B cell (primary cell): ENCODE data around the gene DDX10.

Experiments used
- EZH2 ChIP-seq: IDR thresholded peaks from 2 replicates; pipeline ENCODE4 v1.6.1; 2012; ENCODE audit warnings: borderline replicate concordance, low read depth, mild to moderate bottlenecking, moderate library complexity, low read length; ENCODE audit not compliant: insufficient read depth, poor library complexity, severe bottlenecking
- TF ChIP-seq, protein P1 (sequence below): fragments of 200-600 bp; IDR thresholded peaks from one replicate; pipeline ENCODE4 v1.8.0; 2022; ENCODE audit warnings: antibody characterized with exemption, mild to moderate bottlenecking

DNA sequence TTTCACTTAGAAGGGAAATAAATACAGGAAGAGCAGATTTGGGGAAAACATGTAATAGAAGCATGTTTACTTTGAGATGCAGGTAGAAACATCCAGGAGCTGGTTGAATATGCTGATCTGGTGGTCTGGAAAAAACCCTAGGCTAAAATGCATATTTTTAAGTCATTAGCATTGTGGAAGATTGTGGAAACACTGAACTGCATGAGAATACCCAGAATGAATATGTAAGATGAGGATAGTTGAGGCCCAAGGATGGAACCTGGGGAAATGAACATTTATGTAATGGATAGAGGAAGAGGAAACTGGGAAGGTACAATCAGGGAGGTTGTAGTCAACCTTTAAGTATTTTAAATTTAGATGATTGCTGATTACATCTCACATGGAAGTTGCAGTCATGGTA, 269.4 kb downstream of the DDX10 start:
- TF ChIP-seq, protein P1, sequence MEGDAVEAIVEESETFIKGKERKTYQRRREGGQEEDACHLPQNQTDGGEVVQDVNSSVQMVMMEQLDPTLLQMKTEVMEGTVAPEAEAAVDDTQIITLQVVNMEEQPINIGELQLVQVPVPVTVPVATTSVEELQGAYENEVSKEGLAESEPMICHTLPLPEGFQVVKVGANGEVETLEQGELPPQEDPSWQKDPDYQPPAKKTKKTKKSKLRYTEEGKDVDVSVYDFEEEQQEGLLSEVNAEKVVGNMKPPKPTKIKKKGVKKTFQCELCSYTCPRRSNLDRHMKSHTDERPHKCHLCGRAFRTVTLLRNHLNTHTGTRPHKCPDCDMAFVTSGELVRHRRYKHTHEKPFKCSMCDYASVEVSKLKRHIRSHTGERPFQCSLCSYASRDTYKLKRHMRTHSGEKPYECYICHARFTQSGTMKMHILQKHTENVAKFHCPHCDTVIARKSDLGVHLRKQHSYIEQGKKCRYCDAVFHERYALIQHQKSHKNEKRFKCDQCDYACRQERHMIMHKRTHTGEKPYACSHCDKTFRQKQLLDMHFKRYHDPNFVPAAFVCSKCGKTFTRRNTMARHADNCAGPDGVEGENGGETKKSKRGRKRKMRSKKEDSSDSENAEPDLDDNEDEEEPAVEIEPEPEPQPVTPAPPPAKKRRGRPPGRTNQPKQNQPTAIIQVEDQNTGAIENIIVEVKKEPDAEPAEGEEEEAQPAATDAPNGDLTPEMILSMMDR = no peak
- no peak for TF ChIP-seq EZH2
